ENCODE results near the gene GPR132.

GPR132 gene

DNA sequence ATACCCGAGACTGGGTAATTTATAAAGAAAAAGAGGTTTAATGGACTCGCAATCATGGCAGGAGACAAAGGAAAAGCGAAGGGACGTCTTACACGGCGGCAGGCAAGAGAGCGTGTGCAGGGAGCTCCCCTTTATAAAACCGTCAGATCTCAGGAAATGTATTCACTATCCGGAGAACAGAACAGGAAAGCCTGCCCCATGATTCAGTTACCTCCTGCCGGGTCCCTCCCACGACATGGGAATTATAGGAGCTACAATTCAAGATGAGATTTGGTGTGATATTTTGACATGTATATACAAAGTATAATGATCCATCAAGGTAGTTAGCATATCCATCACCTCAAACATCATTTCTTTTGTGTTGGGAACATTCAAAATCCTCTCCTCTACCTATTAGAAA lies 42.1 kb downstream of the GPR132 start:
- no peak overlapping the region for H3K27ac ChIP-seq (ENCODE audit: low read depth, low read length)

DNA sequence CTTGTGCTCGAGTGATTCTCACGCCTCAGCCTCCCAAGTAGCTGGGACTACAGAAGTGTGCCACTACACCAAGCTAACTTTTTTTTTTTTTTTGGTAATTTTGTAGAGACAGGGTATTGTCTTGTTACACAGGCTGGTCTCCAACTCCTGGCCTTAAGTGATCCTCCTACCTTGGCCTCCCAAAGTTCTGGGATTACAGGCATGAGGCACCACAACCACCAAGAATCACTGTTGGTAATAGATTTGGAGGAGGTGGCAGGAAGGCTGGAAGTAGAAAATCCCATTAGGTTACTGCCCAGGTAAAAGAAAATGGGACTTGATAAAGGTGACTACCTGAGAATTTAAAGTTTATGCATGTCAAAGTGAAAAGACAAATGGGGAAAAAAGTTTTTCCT lies 43.0 kb downstream of the GPR132 start:
- Histone ChIP-seq H3K9me3 (ENCODE audit: control insufficient read depth in 1 of 2, low read length in 2 of 2) (no peaks in the 10 kb centered on the region), H3K9ac (ENCODE audit: low read depth in 1 of 2, low read length in 2 of 2) (peak overlapping the region in 1 of 2 donors; percentile 83), H3K36me3 (ENCODE audit: control insufficient read depth in 1 of 2, insufficient read depth in 2 of 2, low read length in 2 of 2) (no peaks in the 10 kb centered on the region), H3K4me3 (ENCODE audit: low read depth in 1 of 2, low read length in 2 of 2) (peak overlapping the region in 1 of 2 donors; percentile 88), H3K27ac (ENCODE audit: low read depth, low read length) (no peak overlapping the region), H3K27me3 (ENCODE audit: control insufficient read depth in 1 of 2, insufficient read depth in 2 of 2, low read length in 2 of 2) (no peaks in the 10 kb centered on the region), H3K4me1 (ENCODE audit: control insufficient read depth in 1 of 2, insufficient read depth in 2 of 2, low read length in 2 of 2) (peaks cover 13 to 30% of the 10 kb centered on the region in 2 donors)

More for the DNA sequence above, 42.1 kb downstream of the GPR132 start:
- no peaks in the 10 kb centered on the region for H3K9me3 ChIP-seq (ENCODE audit: control insufficient read depth in 1 of 2, low read length in 2 of 2)
- H3K4me1 ChIP-seq (ENCODE audit: control insufficient read depth in 1 of 2, insufficient read depth in 2 of 2, low read length in 2 of 2) = peaks cover 13 to 30% of the 10 kb centered on the region in 2 donors
- no peaks in the 10 kb centered on the region for H3K36me3 ChIP-seq (ENCODE audit: control insufficient read depth in 1 of 2, insufficient read depth in 2 of 2, low read length in 2 of 2)
- H3K4me3 ChIP-seq (ENCODE audit: low read depth in 1 of 2, low read length in 2 of 2) = no peak overlapping the region
- no peak overlapping the region for H3K9ac ChIP-seq (ENCODE audit: low read depth in 1 of 2, low read length in 2 of 2)
- H3K27me3 ChIP-seq (ENCODE audit: control insufficient read depth in 1 of 2, insufficient read depth in 2 of 2, low read length in 2 of 2) = no peaks in the 10 kb centered on the region

DNA sequence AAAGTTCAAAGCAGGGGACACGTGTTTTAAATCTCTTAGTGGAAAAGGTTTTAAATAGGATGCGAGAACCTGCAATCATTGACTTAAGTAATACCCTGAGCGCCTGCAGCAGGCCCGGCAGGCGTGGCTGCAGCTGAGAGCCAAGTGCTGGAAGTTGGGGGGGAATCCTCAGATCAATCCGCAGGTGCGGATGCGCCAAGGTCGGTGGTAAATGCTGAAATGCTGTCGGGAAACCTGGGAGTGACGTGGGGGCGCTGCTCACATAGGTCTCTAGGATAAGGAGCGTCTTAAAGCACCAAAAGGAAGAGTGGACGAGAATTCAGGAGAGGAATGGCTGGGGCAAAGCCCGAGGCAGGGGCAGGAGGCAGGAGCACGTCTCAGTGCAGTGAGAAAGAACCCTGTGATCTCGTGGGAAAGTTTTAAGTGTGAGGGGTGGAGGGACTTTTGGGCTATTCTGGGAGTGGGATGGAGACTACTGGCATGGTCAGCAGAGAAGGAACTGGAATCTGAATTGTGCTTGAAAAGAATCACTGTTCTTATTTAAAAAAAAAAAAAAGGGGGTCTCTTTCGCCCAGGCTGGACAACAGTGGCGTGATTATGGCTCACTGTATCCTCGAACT lies 43.5 kb downstream of the GPR132 start:
- Histone ChIP-seq H3K4me3 (ENCODE audit: low read depth in 1 of 2, low read length in 2 of 2) (peak overlapping the region; percentile 75 to 88), H3K27ac (ENCODE audit: low read depth, low read length) (peak overlapping the region; percentile 75), H3K27me3 (ENCODE audit: control insufficient read depth in 1 of 2, insufficient read depth in 2 of 2, low read length in 2 of 2) (no peaks in the 10 kb centered on the region), H3K36me3 (ENCODE audit: control insufficient read depth in 1 of 2, insufficient read depth in 2 of 2, low read length in 2 of 2) (no peaks in the 10 kb centered on the region), H3K4me1 (ENCODE audit: control insufficient read depth in 1 of 2, insufficient read depth in 2 of 2, low read length in 2 of 2) (peaks cover 13 to 31% of the 10 kb centered on the region in 2 donors), H3K9ac (ENCODE audit: low read depth in 1 of 2, low read length in 2 of 2) (peak overlapping the region; percentile 67 to 83), H3K9me3 (ENCODE audit: control insufficient read depth in 1 of 2, low read length in 2 of 2) (no peaks in the 10 kb centered on the region)

DNA sequence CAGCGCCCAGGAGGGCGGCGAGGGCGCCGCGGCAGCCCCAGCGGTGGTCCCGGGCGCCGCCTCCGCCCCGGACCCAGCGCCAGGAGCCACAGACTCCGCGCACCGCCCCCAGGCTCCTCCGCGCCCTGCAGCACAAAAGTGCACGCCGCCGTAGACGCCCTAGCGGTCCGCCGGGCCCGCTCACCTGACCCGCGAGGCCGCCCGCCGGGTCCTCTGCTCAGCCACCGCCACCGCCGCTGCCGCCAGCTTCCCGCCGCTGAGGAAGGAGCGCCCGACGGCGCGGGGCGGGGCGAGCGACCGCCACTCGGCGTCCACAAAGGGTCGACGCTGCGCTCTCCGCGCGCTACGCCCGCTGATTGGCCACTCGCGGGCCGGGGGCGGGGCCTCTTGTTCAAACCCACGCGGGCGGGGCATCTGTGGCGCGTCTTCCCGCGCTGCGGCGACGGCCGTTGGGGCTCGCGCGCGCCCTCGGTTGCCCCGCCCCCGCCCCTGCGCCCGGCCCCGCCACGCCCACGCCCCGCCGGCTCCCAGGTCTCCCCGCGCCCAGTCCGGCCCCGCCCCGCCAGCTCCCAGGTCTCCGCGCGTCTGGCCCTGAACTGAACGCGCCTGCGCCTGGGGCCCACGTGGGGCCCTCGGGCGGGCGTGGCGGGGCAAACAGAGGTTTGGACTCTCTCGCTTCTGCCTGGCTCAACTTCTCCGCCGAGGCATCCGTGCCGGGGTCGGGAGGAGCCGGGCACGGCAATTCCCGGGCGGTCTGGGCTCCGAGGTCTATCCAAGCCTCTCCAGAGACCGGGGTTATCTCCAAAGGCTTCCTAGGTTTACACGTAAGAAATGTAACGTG lies 44.2 kb downstream of the GPR132 start, which contains the start of gene CDCA4:
CDCA4 (minus strand) TSS at position 269 of the 841 bp plus-strand sequence. CDS start 9,154 bp downstream, outside the sequence.
- Histone ChIP-seq H3K4me3 (ENCODE audit: low read depth in 1 of 2, low read length in 2 of 2) (peak within 1 kb of the TSS; percentile 75 to 88), H3K4me1 (ENCODE audit: control insufficient read depth in 1 of 2, insufficient read depth in 2 of 2, low read length in 2 of 2) (peaks cover 13 to 36% of the 10 kb centered on the region in 2 donors), H3K36me3 (ENCODE audit: control insufficient read depth in 1 of 2, insufficient read depth in 2 of 2, low read length in 2 of 2) (no peaks in the 10 kb centered on the region), H3K9me3 (ENCODE audit: control insufficient read depth in 1 of 2, low read length in 2 of 2) (no peaks in the 10 kb centered on the region), H3K27me3 (ENCODE audit: control insufficient read depth in 1 of 2, insufficient read depth in 2 of 2, low read length in 2 of 2) (no peaks in the 10 kb centered on the region), H3K27ac (ENCODE audit: low read depth, low read length) (peak within 1 kb of the TSS; percentile 75), H3K9ac (ENCODE audit: low read depth in 1 of 2, low read length in 2 of 2) (peak within 1 kb of the TSS; percentile 70 to 83)

DNA sequence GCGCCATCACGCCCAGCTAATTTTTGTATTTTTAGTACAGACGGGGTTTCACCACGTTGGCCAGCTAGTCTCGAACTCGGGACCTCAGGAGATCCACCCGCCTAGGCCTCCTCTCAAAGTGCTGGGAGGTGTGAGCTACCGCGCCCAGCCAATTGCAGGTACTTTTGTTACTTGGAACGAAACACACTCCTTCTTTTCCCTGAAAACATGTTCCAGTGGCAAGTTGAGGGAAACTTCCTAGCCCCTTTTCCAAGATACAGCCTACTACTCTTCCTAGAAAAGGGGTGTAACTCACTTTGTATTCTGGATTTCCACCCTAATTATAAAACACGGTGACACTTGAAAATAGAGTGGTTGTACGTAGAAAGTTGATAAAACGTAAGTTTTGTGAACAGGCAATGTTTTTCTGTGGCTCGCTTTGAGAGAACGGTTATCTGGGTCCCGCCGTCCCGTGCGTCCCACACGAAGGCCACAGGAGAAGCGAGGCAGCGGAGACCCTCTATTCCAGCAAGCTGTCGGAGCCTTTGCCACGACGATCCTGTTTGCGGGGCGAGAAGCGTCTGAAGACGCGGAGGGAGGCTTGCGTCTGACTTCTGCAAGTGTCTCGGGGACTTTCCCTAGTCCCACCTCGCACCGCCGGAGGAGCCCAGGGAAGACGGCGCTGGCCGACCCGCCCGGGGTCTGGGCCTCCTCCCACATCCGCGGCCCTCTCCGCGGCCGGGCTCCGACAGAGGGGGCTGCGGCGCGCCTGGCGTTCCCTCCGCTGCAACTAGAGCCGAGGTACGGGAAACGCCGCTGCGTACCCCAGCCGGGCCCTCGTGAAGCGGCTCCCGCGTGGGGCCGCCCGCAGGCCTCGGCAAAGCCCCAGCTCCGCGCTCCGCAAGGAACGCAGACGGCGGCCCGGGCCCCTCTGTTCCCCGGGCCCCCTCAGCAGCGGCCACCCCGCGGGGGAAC lies 45.1 kb downstream of the GPR132 start:
- peak overlapping the region; percentile 71 to 74 for H3K4me3 ChIP-seq (ENCODE audit: low read depth in 1 of 2, low read length in 2 of 2)
- H3K36me3 ChIP-seq (ENCODE audit: control insufficient read depth in 1 of 2, insufficient read depth in 2 of 2, low read length in 2 of 2) = no peaks in the 10 kb centered on the region
- peaks cover 13 to 36% of the 10 kb centered on the region in 2 donors for H3K4me1 ChIP-seq (ENCODE audit: control insufficient read depth in 1 of 2, insufficient read depth in 2 of 2, low read length in 2 of 2)
- peak overlapping the region; percentile 67 for H3K27ac ChIP-seq (ENCODE audit: low read depth, low read length)
- peak overlapping the region; percentile 58 to 70 for H3K9ac ChIP-seq (ENCODE audit: low read depth in 1 of 2, low read length in 2 of 2)
- H3K9me3 ChIP-seq (ENCODE audit: control insufficient read depth in 1 of 2, low read length in 2 of 2) = no peaks in the 10 kb centered on the region
- no peaks in the 10 kb centered on the region for H3K27me3 ChIP-seq (ENCODE audit: control insufficient read depth in 1 of 2, insufficient read depth in 2 of 2, low read length in 2 of 2)

DNA sequence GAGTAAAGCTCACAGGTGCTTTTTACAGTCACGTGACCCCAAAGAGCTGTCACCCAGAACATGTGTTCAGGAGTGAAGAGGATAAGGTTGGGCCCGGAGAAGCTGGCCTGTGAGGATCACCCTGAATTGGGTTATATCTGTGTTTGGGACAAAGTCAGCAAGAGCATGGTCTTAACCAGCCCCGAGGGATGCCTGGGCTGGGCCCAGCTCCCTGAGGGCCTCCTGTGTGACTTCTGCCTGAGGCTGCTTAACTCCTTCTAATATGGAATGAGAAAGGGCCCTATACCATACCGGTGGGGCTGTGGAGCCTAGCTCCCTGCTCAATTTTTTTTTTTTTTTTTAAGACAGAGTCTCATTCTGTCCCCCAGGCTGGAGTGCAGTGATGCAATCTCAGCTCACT lies 46.8 kb downstream of the GPR132 start:
- no peak overlapping the region for H3K27ac ChIP-seq (ENCODE audit: low read depth, low read length)
- no peak overlapping the region for H3K4me3 ChIP-seq (ENCODE audit: low read depth in 1 of 2, low read length in 2 of 2)
- no peaks in the 10 kb centered on the region for H3K27me3 ChIP-seq (ENCODE audit: control insufficient read depth in 1 of 2, insufficient read depth in 2 of 2, low read length in 2 of 2)

DNA sequence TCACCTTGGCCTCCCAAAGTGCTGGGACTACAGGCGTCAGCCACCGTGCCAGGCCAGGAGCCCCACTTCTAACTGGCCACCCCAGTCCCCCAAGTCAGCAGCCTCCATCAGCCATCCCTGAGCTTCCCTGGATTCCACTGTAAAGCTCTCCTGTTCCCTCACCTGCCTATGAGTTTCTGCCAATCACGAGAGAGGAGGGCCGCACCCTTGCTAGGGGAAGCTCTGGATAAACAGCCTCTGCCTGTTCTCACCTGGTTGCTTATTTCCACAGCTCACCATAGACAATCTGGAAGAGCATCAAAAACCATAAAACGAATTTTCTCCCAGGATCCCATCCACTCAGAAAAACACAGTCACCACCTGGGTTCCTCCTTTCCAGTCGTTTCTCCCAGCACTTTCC lies 49.3 kb downstream of the GPR132 start:
- Histone ChIP-seq H3K9me3 (ENCODE audit: control insufficient read depth in 1 of 2, low read length in 2 of 2) (no peaks in the 10 kb centered on the region), H3K36me3 (ENCODE audit: control insufficient read depth in 1 of 2, insufficient read depth in 2 of 2, low read length in 2 of 2) (peaks cover 2 to 11% of the 10 kb centered on the region in 2 donors), H3K9ac (ENCODE audit: low read depth in 1 of 2, low read length in 2 of 2) (no peak overlapping the region), H3K4me3 (ENCODE audit: low read depth in 1 of 2, low read length in 2 of 2) (no peak overlapping the region), H3K27me3 (ENCODE audit: control insufficient read depth in 1 of 2, insufficient read depth in 2 of 2, low read length in 2 of 2) (no peaks in the 10 kb centered on the region), H3K4me1 (ENCODE audit: control insufficient read depth in 1 of 2, insufficient read depth in 2 of 2, low read length in 2 of 2) (peaks cover 13 to 25% of the 10 kb centered on the region in 2 donors), H3K27ac (ENCODE audit: low read depth, low read length) (no peak overlapping the region)

More for the DNA sequence above, 46.8 kb downstream of the GPR132 start:
- Histone ChIP-seq H3K4me1 (ENCODE audit: control insufficient read depth in 1 of 2, insufficient read depth in 2 of 2, low read length in 2 of 2) (peaks cover 13 to 36% of the 10 kb centered on the region in 2 donors), H3K36me3 (ENCODE audit: control insufficient read depth in 1 of 2, insufficient read depth in 2 of 2, low read length in 2 of 2) (no peaks in the 10 kb centered on the region), H3K9ac (ENCODE audit: low read depth in 1 of 2, low read length in 2 of 2) (no peak overlapping the region), H3K9me3 (ENCODE audit: control insufficient read depth in 1 of 2, low read length in 2 of 2) (no peaks in the 10 kb centered on the region)

DNA sequence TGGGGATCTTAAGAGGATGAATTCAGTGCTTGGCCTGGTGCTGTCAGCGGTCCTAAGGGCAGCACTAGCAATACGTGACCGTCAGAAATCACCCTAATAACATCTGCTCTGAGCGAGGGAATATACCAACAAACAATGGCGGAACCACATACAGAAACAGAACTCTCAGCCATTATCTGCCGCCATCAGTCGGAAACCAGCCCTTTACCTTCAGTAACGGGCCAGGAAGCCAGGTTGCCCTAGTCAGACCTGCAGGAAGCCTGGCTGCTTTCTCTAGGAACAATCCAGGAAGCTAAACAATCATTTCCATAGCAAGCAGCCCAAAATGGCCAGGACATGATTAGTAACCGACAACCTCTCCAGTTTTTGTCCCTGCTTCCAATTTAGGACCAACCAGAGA lies 50.0 kb downstream of the GPR132 start:
- H3K9me3 ChIP-seq (ENCODE audit: control insufficient read depth in 1 of 2, low read length in 2 of 2) = no peaks in the 10 kb centered on the region
- H3K4me3 ChIP-seq (ENCODE audit: low read depth in 1 of 2, low read length in 2 of 2) = no peak overlapping the region
- peaks cover 13 to 24% of the 10 kb centered on the region in 2 donors for H3K4me1 ChIP-seq (ENCODE audit: control insufficient read depth in 1 of 2, insufficient read depth in 2 of 2, low read length in 2 of 2)
- H3K27me3 ChIP-seq (ENCODE audit: control insufficient read depth in 1 of 2, insufficient read depth in 2 of 2, low read length in 2 of 2) = no peaks in the 10 kb centered on the region
- H3K9ac ChIP-seq (ENCODE audit: low read depth in 1 of 2, low read length in 2 of 2) = no peak overlapping the region
- peaks cover 4 to 16% of the 10 kb centered on the region in 2 donors for H3K36me3 ChIP-seq (ENCODE audit: control insufficient read depth in 1 of 2, insufficient read depth in 2 of 2, low read length in 2 of 2)
- H3K27ac ChIP-seq (ENCODE audit: low read depth, low read length) = no peak overlapping the region

DNA sequence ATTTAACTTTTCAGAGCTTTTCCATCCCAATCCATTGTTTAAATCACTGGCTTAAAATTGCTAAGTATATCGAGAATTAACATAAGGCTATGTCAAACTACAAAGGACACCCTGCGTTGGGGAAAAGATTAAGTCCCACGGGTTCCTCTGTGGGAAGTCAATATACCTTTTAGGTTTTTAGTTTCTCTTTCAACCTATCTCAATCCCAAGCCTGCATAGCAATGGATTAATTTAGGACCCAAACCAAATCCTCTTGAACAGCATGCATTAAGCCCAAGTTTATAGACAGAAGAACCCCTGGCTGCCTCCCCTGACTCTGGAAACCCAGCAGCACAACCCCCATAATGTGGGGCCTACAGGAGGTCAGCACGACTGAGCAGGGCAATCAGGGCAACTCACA lies 50.6 kb downstream of the GPR132 start:
- Histone ChIP-seq H3K36me3 (ENCODE audit: control insufficient read depth in 1 of 2, insufficient read depth in 2 of 2, low read length in 2 of 2) (peaks cover 10 to 21% of the 10 kb centered on the region in 2 donors), H3K9ac (ENCODE audit: low read depth in 1 of 2, low read length in 2 of 2) (no peak overlapping the region), H3K27me3 (ENCODE audit: control insufficient read depth in 1 of 2, insufficient read depth in 2 of 2, low read length in 2 of 2) (no peaks in the 10 kb centered on the region), H3K9me3 (ENCODE audit: control insufficient read depth in 1 of 2, low read length in 2 of 2) (no peaks in the 10 kb centered on the region), H3K4me1 (ENCODE audit: control insufficient read depth in 1 of 2, insufficient read depth in 2 of 2, low read length in 2 of 2) (peaks cover 7 to 18% of the 10 kb centered on the region in 2 donors), H3K4me3 (ENCODE audit: low read depth in 1 of 2, low read length in 2 of 2) (no peak overlapping the region), H3K27ac (ENCODE audit: low read depth, low read length) (no peak overlapping the region)

Data from duodenal mucosa (tissue), 2 donors.